HG02938 (cell line): Measurements from ENCODE around the gene PRKN.
"Not testable (repeated sequence)": the region's sequence is repeated elsewhere in the genome, so short reads cannot be mapped to it uniquely, and the experiment has no call there.

Experiments used
- ATAC-seq: cut with Tn5 transposase; IDR thresholded peaks from one replicate; pipeline ENCODE4 v1.9.1; 2021; ENCODE audit warnings: mild to moderate bottlenecking, moderate library complexity; ENCODE audit not compliant: unreplicated experiment

The PRKN gene

GRCh38 chr6:161354276-161354840 lies 1373.2 kb downstream of the PRKN start:
- ATAC-seq: no peak

DNA sequence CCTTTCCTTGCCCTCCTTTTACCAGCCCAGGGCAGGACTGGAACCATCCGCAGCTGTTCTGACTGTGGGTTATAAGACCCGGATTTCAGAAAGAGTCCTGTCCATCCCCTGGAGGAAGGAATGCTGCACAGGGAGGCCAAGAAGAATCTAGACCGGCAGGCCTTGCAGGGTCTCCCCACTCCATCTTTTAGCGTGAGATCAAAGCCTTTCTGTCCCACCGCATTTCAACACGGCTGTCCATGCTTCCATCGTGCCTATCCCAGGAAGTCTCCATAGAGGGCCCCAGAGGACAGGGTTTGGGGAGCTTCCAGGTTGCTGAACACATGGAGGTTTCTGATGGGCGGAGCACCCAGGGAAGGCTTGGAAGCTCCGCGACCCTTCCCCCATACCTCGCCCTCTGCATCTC lies 1374.4 kb downstream of the PRKN start:
- ATAC-seq: no peak

DNA sequence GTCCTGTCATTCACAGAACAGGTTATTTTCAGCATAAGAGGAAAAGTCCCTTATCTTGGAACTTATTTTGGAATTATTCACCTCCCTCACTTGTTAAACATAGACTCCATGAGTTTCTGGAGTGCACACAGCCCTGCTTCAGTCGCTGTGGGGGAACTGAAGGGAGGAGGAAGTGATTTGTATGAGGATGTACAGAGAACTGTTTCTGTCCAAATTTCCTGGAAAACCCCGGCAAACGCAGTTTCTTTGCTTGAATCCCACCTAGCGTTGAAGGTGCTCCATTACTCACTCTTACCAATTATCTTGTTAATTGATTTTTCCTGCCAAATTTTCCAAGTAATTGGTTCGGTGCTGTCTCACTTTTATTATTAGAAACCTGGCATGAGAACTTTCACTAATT lies 1375.7 kb downstream of the PRKN start:
- no peak for ATAC-seq

DNA sequence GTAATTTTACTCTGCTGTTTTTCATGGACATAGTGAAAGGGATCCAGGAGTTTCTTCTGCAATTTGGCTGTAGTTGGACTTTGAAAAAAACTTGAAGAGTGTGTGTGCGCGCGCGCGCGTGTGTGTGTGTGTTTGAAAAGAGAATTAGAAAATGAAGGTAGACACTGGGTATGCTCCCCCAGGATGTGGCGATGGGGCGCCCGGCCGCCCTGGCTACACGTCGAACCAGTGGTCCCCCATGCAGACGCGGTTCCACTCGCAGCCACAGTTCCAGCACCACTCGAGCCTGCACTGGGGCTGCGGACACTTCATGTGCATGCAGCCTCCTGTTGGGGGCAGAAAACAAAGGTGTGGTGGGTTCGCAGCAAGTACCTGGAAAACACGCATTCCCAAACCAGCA lies 1377.7 kb downstream of the PRKN start:
- no peak for ATAC-seq

GRCh38 chr6:161348628-161348994 lies 1379.0 kb downstream of the PRKN start:
- no peak for ATAC-seq

GRCh38 chr6:161347988-161348627 lies 1379.5 kb downstream of the PRKN start:
- ATAC-seq: no peak

DNA sequence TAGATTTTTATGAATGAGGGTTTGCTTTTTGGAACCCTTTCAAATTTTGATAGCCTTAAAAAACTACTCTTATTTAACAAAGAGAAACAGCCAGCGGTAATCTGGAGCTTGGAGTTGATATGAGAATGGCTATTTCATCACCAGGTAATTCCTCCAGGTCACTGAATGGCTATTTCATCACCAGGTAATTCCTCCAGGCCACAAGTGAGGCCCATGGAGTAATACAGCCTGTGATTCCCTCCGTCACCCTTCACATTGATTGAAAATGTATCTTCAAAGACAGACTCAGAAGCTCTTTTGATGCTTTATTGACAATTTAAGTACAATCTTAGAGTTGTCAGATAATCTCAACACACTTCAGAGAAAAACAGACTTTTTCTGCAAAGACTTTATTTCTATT lies 1380.4 kb downstream of the PRKN start:
- ATAC-seq: no peak

DNA sequence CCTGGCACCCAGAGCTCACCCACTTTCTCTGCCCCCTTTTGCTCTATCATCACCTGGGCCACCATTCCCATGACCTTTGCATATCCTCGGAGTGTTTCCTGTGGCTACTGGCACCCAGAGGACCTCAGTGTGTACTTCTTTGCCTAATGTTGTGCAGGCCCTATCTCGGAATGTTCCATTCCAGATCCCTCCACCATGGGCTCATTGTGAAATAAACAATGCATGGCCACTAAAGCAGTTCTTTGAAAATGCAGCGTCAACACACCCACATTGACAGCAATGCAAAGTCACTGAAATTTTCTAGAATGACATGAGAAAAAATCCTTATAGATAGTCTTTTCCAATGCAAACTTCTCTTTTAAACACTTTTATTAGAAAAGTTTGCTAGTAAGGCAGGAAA lies 1380.8 kb downstream of the PRKN start:
- no peak for ATAC-seq

DNA sequence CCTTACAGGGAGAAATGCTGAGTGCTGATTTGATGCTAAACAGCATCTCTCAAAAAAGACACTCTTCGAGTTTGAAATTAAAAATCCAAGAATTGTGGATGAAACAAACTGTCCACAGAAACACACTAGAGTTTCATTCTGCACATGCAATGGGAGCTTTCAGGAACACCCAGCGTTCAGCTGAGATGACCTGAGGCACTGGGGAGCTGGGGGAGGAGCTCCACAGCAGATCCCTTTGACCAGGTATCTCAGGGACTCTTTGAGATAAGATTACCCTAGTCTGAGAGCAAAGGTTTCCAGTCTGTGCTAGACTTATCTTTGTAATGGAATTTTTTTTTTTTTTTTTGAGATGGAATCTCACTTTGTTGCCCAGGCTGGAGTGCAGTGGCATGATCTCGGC lies 1382.9 kb downstream of the PRKN start:
- no peak for ATAC-seq

GRCh38 chr6:161342039-161342438 lies 1385.5 kb downstream of the PRKN start:
- ATAC-seq: no peak

GRCh38 chr6:161341638-161342037 lies 1385.9 kb downstream of the PRKN start:
- ATAC-seq: no peak

- ATAC-seq: no peak
These were observed 1389.6 kb downstream of the PRKN start for GRCh38 chr6:161338015-161338414.

DNA sequence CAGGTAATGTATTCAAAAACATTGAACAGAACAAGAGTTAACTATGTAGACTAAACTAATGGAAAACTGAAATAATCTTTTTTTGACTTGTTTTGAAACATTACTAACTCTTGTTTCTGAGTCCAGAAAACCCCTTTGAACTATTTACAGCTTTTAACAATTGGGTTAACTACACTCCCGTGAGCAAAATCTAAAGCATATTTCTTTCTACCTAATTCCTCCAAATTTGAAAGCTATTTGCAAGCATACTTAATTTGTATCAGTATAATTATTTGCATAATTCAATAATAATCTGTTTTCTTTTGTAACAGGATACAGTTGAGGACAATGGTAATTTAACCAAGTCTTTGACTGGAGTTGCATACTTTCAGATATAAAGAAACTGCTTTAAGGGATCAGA lies 1391.1 kb downstream of the PRKN start:
- no peak for ATAC-seq

DNA sequence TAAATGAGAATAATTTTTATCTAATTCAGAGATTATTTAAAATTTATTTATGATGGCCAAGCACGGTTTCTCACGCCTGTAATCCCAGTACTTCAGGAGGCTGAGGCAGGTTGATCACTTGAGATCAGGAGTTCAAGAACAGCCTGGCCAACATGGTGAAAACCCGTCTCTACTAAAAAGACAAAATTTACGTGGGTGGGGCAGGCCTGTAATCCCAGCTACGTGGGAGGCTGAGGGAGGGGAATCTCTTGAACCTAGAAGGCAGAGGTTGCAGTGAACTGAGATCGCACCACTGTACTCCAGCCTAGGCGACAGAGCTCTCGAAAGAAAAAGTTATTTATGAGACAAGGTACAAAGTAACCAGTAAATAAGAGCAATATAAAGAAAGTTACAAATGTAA lies 1394.2 kb downstream of the PRKN start:
- ATAC-seq: no peak

DNA sequence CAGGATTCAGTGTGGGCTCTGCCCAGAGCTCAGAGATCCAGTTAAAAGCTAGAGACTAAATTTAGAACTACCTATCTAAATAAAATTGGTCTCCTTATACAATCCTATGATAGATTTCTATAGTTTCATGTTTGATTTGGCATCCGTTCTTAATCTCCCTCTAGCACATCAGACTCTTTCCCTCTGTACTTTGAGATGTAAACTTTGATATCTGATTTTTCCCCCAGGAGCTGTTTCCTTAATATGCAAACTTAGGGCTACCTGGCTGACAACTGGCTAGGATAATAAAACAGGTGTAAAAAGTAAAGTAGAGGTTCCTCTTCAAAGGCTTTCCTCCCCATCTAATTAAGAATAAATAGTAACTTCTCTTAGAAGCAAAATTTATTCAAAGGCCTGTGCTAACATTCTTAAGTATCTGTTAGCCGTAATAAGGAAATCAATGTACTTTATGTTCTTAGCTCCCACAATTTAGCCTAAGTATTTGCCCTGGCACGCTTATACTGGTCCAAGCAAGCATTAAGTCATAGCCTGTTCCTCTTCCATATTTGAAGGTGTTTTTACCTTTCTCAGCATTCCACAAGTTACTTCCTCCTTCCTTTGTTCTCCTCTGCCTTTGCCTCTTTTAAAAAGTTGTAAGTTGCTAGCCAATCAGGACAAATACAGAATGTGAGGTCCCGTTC lies 1396.0 kb downstream of the PRKN start:
- ATAC-seq: not testable (repeated sequence)

DNA sequence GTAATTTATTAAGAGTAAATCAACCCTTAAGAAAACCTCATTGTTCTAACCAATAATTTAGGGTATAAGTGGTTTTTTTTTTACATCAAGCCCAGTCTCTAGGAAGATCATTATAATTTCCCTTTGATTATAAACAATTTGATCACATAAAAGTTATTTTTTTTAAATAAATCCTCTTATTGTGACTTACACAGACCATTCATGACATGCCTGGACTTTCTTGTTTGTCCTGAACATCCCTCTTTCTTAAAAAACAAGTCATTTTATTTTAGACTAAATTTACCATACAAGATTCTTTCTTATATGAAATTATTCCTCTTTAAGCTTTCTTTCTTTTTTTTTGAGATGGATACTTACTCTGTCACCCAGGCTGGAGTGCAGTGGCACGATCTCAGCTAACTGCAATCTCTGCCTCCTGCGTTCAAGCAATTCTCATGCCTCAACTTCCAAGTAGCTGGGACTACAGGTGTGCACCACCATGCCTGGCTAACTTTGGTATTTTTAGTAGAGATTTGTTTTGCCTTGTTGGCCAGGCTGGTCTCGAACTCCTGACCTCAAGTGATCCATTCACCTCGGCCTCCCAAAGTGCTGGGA lies 1400.1 kb downstream of the PRKN start:
- no peak for ATAC-seq

GRCh38 chr6:161319231-161319630 lies 1408.3 kb downstream of the PRKN start:
- ATAC-seq: no peak

- ATAC-seq: no peak
These were observed 1409.1 kb downstream of the PRKN start for GRCh38 chr6:161318456-161318855.

DNA sequence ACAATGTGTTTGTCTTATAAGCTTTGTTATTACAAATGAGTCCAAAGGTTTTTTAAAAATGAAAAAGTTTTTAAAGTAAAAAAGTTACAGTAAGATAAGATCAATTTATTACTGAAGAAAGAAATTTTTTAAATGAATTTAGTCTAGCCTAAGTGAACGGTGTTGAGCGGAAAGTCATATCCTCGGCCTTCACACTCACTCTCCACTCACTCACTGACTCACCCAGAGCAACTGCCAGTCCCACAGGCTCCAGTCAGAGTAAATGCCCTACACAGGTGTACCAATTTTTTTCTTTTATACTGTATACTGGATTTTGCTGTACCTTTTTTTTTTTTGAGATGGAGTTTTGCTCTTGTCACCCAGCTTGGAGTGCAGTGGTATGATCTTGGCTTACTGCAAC lies 1411.0 kb downstream of the PRKN start:
- ATAC-seq: no peak

- not testable (repeated sequence) for ATAC-seq
These were observed 1412.2 kb downstream of the PRKN start for GRCh38 chr6:161315246-161315917.

GRCh38 chr6:161314541-161315245 lies 1412.9 kb downstream of the PRKN start:
- ATAC-seq: not testable (repeated sequence)
